ENCODE results near the gene CDK2AP2. TPM values are rescaled to one million over a fixed set of nuclear protein-coding genes. Genes with fewer than 3 reads are reported as not detected.
"Not testable (repeated sequence)": the region's sequence is repeated elsewhere in the genome, so short reads cannot be mapped to it uniquely, and the experiment has no call there.

The CDK2AP2 gene
- 43.6 and 56.9 TPM in 2 replicates for total RNA-seq (2014; rRNA removed; shearing (Covaris generic); ENCODE audit: low replicate concordance)

GRCh38 chr11:67507864-67508485, at the start of gene CDK2AP2:
CDK2AP2 (minus strand) TSS chr11:67508162; CDS start chr11:67508082, 80 bp downstream.
- DNase-seq (ENCODE audit: low read depth): peak; percentile 99
- in situ Hi-C loops (cut with HindIII; ENCODE audit: low pct_unique_long_range_greater_than_20kb, low sequenced_read_pairs): no loop called here

GRCh38 chr11:67556244-67556643, 48.3 kb upstream of the CDK2AP2 start:
- DNase-seq (ENCODE audit: low read depth): no peak
- in situ Hi-C loops (cut with HindIII; ENCODE audit: low pct_unique_long_range_greater_than_20kb, low sequenced_read_pairs): no loop called here

GRCh38 chr11:67551697-67552096, 43.7 kb upstream of the CDK2AP2 start:
- in situ Hi-C loops (cut with HindIII; ENCODE audit: low pct_unique_long_range_greater_than_20kb, low sequenced_read_pairs); DNase-seq (ENCODE audit: low read depth): not testable (repeated sequence)

- DNase-seq (ENCODE audit: low read depth): no peak
- in situ Hi-C loops (cut with HindIII; ENCODE audit: low pct_unique_long_range_greater_than_20kb, low sequenced_read_pairs): no loop called here
These were observed 43.2 kb upstream of the CDK2AP2 start for GRCh38 chr11:67551127-67551526.

GRCh38 chr11:67548555-67549110, 40.7 kb upstream of the CDK2AP2 start:
- in situ Hi-C loops (cut with HindIII; ENCODE audit: low pct_unique_long_range_greater_than_20kb, low sequenced_read_pairs): no loop called here

GRCh38 chr11:67548112-67548511, 40.1 kb upstream of the CDK2AP2 start:
- DNase-seq (ENCODE audit: low read depth); in situ Hi-C loops (cut with HindIII; ENCODE audit: low pct_unique_long_range_greater_than_20kb, low sequenced_read_pairs): not testable (repeated sequence)

More at GRCh38 chr11:67548555-67549110, 40.7 kb upstream of the CDK2AP2 start:
- no peak for DNase-seq (ENCODE audit: low read depth)

- in situ Hi-C loops (cut with HindIII; ENCODE audit: low pct_unique_long_range_greater_than_20kb, low sequenced_read_pairs): no loop called here
- peak; percentile 80 for DNase-seq (ENCODE audit: low read depth)
These were observed 37.3 kb upstream of the CDK2AP2 start for GRCh38 chr11:67545280-67545679.

- in situ Hi-C loops (cut with HindIII; ENCODE audit: low pct_unique_long_range_greater_than_20kb, low sequenced_read_pairs): no loop called here
These were observed 36.8 kb upstream of the CDK2AP2 start for GRCh38 chr11:67544616-67545242.

GRCh38 chr11:67543585-67543984, 35.6 kb upstream of the CDK2AP2 start:
- in situ Hi-C loops (cut with HindIII; ENCODE audit: low pct_unique_long_range_greater_than_20kb, low sequenced_read_pairs): no loop called here
- no peak for DNase-seq (ENCODE audit: low read depth)

More at GRCh38 chr11:67544616-67545242, 36.8 kb upstream of the CDK2AP2 start:
- peak; percentile 79 for DNase-seq (ENCODE audit: low read depth)

GRCh38 chr11:67542971-67543370, 35.0 kb upstream of the CDK2AP2 start:
- DNase-seq (ENCODE audit: low read depth): no peak
- in situ Hi-C loops (cut with HindIII; ENCODE audit: low pct_unique_long_range_greater_than_20kb, low sequenced_read_pairs): no loop called here

- in situ Hi-C loops (cut with HindIII; ENCODE audit: low pct_unique_long_range_greater_than_20kb, low sequenced_read_pairs): no loop called here
- no peak for DNase-seq (ENCODE audit: low read depth)
These were observed 34.2 kb upstream of the CDK2AP2 start for GRCh38 chr11:67542169-67542568.

GRCh38 chr11:67541198-67541597, 33.2 kb upstream of the CDK2AP2 start:
- DNase-seq (ENCODE audit: low read depth): no peak
- in situ Hi-C loops (cut with HindIII; ENCODE audit: low pct_unique_long_range_greater_than_20kb, low sequenced_read_pairs): no loop called here

GRCh38 chr11:67539550-67539949, 31.6 kb upstream of the CDK2AP2 start:
- DNase-seq (ENCODE audit: low read depth): no peak
- in situ Hi-C loops (cut with HindIII; ENCODE audit: low pct_unique_long_range_greater_than_20kb, low sequenced_read_pairs): no loop called here

GRCh38 chr11:67538823-67539505, 31.0 kb upstream of the CDK2AP2 start:
- DNase-seq (ENCODE audit: low read depth): no peak
- in situ Hi-C loops (cut with HindIII; ENCODE audit: low pct_unique_long_range_greater_than_20kb, low sequenced_read_pairs): no loop called here

GRCh38 chr11:67538306-67538705, 30.3 kb upstream of the CDK2AP2 start:
- no peak for DNase-seq (ENCODE audit: low read depth)
- in situ Hi-C loops (cut with HindIII; ENCODE audit: low pct_unique_long_range_greater_than_20kb, low sequenced_read_pairs): no loop called here

- in situ Hi-C loops (cut with HindIII; ENCODE audit: low pct_unique_long_range_greater_than_20kb, low sequenced_read_pairs): no loop called here
- DNase-seq (ENCODE audit: low read depth): no peak
These were observed 27.6 kb upstream of the CDK2AP2 start for GRCh38 chr11:67535561-67535960.

GRCh38 chr11:67534070-67534679, 26.2 kb upstream of the CDK2AP2 start:
- peak; percentile 16 for DNase-seq (ENCODE audit: low read depth)
- in situ Hi-C loops (cut with HindIII; ENCODE audit: low pct_unique_long_range_greater_than_20kb, low sequenced_read_pairs): no loop called here

- DNase-seq (ENCODE audit: low read depth): no peak
- in situ Hi-C loops (cut with HindIII; ENCODE audit: low pct_unique_long_range_greater_than_20kb, low sequenced_read_pairs): no loop called here
These were observed 24.9 kb upstream of the CDK2AP2 start for GRCh38 chr11:67532889-67533288.

- in situ Hi-C loops (cut with HindIII; ENCODE audit: low pct_unique_long_range_greater_than_20kb, low sequenced_read_pairs): no loop called here
- no peak for DNase-seq (ENCODE audit: low read depth)
These were observed 22.3 kb upstream of the CDK2AP2 start for GRCh38 chr11:67530282-67530592.

Measured in Caki2 (cell line).